BE2C (cell line): Measurements from ENCODE around the gene LY6G6D.

Experiments
- DNase-seq: peaks from one replicate; pipeline ENCODE4 v3.0.0-alpha.2; 2020
- H3K27me3 ChIP-seq: fragments of 250-450 bp; sonication (Bioruptor Pico); 2 replicates; pipeline ENCODE4 v1.5.1; 2020; ENCODE audit warnings: mild to moderate bottlenecking
- H3K36me3 ChIP-seq: fragments of 250-450 bp; sonication (Bioruptor Pico); 2 replicates; pipeline ENCODE4 v1.5.1; 2020; ENCODE audit warnings: mild to moderate bottlenecking
- H3K4me1 ChIP-seq: fragments of 250-450 bp; sonication (Bioruptor Pico); 2 replicates; pipeline ENCODE4 v1.5.1; 2020
- H3K4me3 ChIP-seq: 2 replicates; pipeline ENCODE4 v1.5.1; 2011; ENCODE audit warnings: low read depth, low read length
- H3K9me3 ChIP-seq: fragments of 250-450 bp; sonication (Bioruptor Pico); 2 replicates; pipeline ENCODE4 v1.5.1; 2020
- TF ChIP-seq, protein P1 (sequence below): IDR thresholded peaks from 2 replicates; pipeline ENCODE4 v1.5.1; 2012; ENCODE audit warnings: mild to moderate bottlenecking, low read depth, low read length

Gene LY6G6D

DNA sequence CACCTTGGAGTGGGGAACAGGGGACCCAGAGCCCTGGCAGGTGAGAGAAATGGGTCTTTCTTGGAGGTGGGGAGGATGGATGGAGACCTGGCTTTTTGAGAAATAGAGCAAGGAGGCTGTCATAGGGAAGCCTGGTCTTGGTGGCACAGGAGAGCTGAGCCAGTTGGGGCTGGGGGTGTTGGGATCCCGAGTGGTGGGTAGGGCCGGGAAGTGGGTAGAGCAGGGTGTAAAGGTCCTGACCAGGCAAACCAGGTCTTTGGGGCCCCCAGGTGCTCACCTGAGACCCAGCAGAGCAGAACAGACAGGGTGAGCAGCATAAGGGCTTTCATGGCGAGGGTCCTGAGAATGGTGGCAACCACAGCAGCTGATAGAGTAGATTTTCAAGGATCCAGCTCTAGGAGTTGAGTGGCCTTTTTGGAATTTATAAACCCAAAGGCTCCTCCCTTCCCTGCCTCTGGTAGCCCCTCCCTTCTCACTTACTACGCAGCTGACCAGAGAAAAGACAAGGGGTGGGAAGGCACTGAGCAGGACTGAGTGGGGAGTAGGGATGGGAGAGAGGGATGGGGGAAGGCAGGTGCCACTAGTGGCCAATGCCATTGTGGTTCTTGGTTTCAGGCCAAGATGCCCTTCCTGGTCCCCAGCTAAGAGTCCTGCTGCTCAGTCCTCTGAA is 6.3 kb downstream of the LY6G6D start, which contains the start of gene LY6G6C:
LY6G6C (minus strand) TSS at position 396 of the 670 bp plus-strand sequence; CDS start at position 329, 67 bp downstream.
- Histone ChIP-seq H3K4me3 (no peak within 1 kb of the TSS), H3K27me3 (no peaks in the 10 kb centered on the region), H3K9me3 (no peaks in the 10 kb centered on the region), H3K36me3 (no peaks in the 10 kb centered on the region), H3K4me1 (no peaks in the 10 kb centered on the region; the same call in 1 of the 2 replicates)
- TF ChIP-seq, protein P1, sequence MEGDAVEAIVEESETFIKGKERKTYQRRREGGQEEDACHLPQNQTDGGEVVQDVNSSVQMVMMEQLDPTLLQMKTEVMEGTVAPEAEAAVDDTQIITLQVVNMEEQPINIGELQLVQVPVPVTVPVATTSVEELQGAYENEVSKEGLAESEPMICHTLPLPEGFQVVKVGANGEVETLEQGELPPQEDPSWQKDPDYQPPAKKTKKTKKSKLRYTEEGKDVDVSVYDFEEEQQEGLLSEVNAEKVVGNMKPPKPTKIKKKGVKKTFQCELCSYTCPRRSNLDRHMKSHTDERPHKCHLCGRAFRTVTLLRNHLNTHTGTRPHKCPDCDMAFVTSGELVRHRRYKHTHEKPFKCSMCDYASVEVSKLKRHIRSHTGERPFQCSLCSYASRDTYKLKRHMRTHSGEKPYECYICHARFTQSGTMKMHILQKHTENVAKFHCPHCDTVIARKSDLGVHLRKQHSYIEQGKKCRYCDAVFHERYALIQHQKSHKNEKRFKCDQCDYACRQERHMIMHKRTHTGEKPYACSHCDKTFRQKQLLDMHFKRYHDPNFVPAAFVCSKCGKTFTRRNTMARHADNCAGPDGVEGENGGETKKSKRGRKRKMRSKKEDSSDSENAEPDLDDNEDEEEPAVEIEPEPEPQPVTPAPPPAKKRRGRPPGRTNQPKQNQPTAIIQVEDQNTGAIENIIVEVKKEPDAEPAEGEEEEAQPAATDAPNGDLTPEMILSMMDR: no peak
- no peak for DNase-seq

- no peaks in the 10 kb centered on the region; the same call in 1 of the 2 replicates for H3K4me1 ChIP-seq
- TF ChIP-seq, protein P1: no peak
- no peak overlapping the region for H3K4me3 ChIP-seq
- DNase-seq: no peak
- H3K9me3 ChIP-seq: no peaks in the 10 kb centered on the region
- no peaks in the 10 kb centered on the region for H3K27me3 ChIP-seq
- no peaks in the 10 kb centered on the region for H3K36me3 ChIP-seq
Measured at GRCh38 chr6:31722173-31722572, 7.0 kb downstream of the LY6G6D start.

DNA sequence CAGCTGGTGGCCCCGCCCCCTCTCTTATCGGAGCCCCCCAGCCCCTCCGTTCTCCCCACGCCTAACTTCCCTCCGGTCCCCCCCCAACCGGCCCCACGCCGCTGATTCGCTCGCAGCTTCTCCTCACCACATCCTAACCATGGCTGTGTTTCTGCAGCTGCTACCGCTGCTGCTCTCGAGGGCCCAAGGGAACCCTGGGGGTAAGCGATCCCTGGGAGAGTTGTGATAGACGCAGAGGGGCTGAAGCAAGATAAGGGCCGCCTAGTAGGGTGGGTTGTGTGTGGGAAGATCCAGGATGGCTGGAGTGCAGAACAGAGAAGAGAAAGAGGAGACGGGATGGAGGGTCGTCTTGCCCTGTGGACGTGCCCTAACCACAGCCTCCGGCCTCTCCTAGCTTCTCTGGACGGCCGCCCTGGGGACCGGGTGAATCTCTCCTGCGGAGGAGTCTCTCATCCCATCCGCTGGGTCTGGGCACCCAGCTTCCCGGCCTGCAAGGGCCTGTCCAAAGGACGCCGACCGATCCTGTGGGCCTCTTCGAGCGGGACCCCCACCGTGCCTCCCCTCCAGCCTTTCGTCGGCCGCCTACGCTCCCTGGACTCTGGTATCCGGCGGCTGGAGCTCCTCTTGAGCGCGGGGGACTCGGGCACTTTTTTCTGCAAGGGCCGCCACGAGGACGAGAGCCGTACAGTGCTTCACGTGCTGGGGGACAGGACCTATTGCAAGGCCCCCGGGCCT is 8.3 kb downstream of the LY6G6D start, which contains the start of gene MPIG6B:
MPIG6B (plus strand) TSS at position 129 of the 735 bp plus-strand sequence; CDS start at position 140, 11 bp downstream.
- peak; percentile 36 for DNase-seq
- TF ChIP-seq, protein P1: no peak
- H3K4me1 ChIP-seq: no peaks in the 10 kb centered on the region; the same call in 1 of the 2 replicates
- H3K4me3 ChIP-seq: no peak within 1 kb of the TSS
- no peaks in the 10 kb centered on the region for H3K9me3 ChIP-seq
- H3K27me3 ChIP-seq: no peaks in the 10 kb centered on the region
- no peaks in the 10 kb centered on the region for H3K36me3 ChIP-seq

DNA sequence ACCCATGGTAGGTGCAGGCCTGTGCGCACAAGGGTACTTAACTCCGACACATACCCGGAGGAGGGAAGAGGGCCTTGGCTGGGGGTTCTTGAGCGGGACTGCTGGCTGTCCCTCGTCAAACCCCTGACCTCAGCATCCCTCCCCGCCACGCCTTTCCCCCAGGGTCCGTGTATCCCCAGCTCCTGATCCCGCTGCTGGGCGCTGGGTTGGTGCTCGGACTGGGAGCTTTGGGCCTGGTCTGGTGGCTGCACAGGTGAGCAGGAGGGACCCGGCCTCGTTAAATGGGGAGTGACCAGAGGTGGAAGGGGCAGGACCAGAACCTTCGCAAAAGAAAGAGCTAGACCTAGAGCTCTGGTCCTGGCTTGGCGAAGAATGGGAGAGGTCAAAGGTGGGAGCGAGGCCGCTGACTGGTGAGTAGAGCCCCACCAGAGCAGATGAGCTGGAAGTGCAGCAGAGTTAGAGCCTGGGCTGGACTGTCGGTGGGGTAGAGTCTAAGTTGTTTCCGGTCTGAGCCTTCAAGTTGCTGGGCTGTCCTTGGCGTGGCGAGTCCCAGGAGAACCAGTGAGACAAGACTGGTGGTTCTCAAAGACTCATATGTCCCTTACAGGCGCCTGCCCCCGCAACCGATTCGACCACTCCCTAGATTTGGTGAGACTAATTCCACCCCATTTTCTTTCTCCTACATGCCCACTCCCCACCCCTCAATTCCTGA is 9.0 kb downstream of the LY6G6D start:
- no peaks in the 10 kb centered on the region for H3K9me3 ChIP-seq
- H3K4me3 ChIP-seq: no peak overlapping the region
- no peak for DNase-seq
- TF ChIP-seq, protein P1: no peak
- H3K27me3 ChIP-seq: no peaks in the 10 kb centered on the region
- H3K36me3 ChIP-seq: no peaks in the 10 kb centered on the region
- H3K4me1 ChIP-seq: no peaks in the 10 kb centered on the region; the same call in 1 of the 2 replicates

GRCh38 chr6:31725502-31726350 is 10.6 kb downstream of the LY6G6D start:
- Histone ChIP-seq H3K4me3 (no peak overlapping the region), H3K9me3 (no peaks in the 10 kb centered on the region), H3K27me3 (no peaks in the 10 kb centered on the region), H3K4me1 (no peaks in the 10 kb centered on the region; the same call in 1 of the 2 replicates), H3K36me3 (no peaks in the 10 kb centered on the region)
- DNase-seq: no peak
- TF ChIP-seq, protein P1: no peak
